ENCODE data around the gene MVK.
"Not testable (repeated sequence)": the region's sequence is repeated elsewhere in the genome, so short reads cannot be mapped to it uniquely, and the experiment has no call there.

Gene MVK

DNA sequence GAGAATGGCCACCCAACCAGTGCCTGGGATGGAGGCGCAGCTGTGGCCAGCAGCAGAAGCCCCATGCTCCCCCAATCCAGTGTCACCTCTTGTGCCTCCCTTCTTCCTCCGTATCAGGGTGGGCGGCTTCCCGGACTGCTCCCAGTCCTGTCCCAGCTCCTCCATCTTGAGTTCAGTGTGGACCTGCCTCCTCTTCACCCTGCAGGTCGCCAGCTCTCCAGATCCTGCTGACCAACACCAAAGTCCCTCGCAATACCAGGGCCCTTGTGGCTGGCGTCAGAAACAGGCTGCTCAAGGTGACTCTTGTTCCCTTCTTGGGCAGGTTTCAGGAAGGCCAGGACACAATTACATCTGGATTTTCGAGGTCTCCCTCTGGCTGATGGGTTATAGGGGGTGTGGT is 17.0 kb downstream of the MVK start:
- no peak for DNase-seq (ENCODE audit: low spot score)

DNA sequence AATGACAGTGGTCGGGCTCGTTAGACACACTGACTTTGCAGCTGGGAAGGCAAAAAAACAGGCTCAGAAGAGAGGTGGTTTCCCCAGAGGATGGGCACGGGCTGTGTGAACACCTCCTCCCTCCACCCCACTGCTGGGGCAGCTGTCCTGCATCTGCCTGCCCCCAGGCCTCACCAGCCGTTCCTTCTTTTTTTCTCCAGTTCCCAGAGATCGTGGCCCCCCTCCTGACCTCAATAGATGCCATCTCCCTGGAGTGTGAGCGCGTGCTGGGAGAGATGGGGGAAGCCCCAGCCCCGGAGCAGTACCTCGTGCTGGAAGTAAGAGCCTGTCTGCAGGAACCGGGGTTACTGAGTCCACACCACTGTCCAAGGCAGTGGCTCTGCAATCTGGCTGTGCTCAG is 17.4 kb downstream of the MVK start:
- no peak for DNase-seq (ENCODE audit: low spot score)

DNA sequence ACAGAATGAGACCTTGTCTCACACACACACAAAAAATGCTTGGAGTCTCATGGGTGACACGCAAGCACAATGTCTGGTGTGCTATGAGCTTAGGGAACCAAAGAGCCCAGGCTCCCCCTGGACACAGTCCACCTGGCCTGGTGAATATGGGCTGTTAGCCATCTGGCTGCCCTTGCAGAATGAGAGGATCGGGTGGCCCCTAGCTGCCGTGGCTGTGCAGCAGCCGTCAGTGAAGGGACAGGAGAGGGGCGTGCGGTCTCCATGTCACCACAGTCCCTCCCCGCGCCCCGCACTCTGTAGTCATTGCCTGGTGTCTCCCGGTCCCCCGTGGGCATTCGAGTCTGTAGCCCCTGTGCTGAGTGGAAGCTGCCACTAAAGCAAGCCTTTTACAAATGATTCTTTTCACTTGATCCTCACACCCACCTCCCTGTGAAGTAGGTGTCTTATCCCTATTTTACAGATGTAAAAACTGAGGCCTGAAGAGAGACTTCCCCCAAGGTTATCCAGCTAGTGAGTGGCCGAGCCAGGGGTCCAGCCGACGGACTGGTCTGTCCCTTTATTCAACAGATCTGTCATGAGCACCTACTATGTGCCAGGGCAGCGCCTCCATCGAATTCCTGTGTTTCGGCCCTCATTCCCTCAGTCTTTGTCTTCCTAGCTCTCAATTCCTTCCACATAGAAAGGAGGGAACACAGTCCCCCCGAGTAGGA is 18.8 kb downstream of the MVK start:
- no peak for DNase-seq (ENCODE audit: low spot score)

GRCh38 chr12:109592905-109593272 is 19.3 kb downstream of the MVK start:
- DNase-seq (ENCODE audit: low spot score) = no peak

DNA sequence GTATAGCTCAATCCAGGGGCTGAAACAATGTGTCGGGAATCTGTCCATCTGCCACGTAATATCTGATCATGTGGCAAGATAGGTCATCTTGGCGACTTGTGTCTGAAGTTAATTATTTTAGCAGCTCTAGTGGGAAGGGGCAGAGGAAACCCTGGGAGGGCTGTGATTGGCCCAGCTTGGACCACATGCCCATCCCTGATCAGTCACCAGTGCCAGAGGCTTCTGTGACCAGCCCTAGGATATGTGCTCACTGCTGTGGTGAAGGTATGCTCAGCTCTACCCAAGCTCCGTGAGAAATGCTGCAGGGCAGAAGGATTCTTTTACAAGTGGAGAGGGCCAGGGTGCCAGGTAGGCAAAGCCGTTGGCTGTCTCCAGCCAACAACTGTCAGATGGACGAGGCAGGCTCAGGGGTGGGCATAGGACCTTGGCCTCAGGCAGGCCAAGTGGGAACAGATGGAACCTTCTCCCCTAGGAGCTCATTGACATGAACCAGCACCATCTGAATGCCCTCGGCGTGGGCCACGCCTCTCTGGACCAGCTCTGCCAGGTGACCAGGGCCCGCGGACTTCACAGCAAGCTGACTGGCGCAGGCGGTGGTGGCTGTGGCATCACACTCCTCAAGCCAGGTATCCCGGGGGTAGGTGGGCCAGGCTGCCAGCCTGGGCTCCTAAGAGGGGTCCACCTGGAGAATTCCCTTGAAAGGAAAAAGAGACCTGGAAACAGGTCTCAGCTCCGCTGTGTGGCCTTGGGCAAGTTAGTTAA is 21.1 kb downstream of the MVK start:
- no peak for DNase-seq (ENCODE audit: low spot score)

GRCh38 chr12:109595321-109595902 is 21.8 kb downstream of the MVK start:
- DNase-seq (ENCODE audit: low spot score) = no peak

DNA sequence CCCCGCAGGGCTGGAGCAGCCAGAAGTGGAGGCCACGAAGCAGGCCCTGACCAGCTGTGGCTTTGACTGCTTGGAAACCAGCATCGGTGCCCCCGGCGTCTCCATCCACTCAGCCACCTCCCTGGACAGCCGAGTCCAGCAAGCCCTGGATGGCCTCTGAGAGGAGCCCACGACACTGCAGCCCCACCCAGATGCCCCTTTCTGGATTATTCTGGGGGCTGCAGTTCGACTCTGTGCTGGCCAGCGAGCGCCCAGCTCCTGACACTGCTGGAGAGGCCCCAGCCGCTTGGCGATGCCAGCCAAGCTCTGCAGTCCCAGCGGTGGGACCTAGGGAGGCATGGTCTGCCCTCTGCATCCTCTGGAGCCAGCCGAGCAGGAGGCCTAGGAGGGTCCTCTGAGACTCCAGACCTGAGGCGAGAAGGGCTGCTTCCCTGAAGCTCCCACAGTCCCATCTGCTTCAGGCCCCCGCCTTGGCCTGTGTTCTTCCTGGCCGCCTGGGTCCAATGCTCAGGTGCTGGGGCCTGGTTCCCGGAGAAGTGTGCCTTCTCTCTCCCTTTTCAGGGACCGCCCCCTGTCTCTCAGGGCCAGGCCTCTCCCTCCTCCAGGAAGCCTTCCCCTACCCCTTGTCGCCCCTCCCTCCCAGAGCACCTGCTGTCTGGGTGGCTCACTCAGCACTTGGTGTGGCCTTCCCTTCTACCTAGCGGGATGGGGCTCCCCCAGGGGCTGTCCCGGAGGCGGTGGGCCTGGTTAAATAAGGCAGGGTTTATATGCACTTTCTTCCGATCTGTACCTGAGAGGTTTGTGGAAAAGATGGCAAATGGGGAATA is 23.0 kb downstream of the MVK start:
- DNase-seq (ENCODE audit: low spot score) = no peak

GRCh38 chr12:109597414-109597794 is 23.8 kb downstream of the MVK start:
- no peak for DNase-seq (ENCODE audit: low spot score)

GRCh38 chr12:109597795-109598427 is 24.3 kb downstream of the MVK start:
- peak; percentile 97 for DNase-seq (ENCODE audit: low spot score)

DNA sequence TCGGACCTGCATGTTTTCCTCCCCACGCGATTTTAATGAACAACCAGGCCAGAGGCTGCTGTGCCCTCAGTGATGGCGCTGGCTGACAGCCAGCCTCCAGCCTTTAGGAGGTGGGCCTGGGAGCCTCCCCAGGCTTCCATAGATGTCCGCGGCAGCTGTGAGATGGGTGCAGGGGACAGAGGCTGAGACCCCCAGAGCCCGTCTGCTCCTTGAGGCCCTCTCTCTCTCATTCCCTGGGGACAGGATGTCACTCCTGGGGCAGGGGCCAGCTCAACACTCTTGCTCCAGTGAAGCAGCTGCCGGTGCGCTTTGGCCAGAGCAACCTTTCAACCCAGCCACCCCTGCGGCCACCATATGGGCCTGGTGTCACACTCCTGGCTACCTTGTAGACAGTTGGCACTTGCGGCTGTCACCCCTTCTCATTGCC is 24.8 kb downstream of the MVK start:
- no peak for DNase-seq (ENCODE audit: low spot score)

DNA sequence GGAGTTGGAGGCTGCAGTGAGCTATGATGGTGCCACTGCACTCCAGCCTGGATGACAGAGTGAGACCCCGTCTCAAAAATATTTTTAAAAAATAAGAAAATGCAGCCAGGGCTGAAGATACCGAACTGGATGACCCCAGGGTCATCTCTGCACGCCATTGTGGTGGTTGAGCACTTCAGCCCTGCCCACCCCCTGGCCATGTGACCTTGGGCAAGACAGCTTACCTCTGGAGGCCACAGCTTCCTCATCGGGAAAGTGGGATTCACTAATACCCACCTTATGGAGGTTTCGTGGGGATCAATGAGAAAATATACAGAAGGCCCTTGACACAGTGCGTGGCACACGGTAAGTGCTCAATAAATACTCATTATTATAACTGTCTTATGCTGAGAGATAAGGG is 25.5 kb downstream of the MVK start:
- no peak for DNase-seq (ENCODE audit: low spot score)

GRCh38 chr12:109600481-109600880 is 26.9 kb downstream of the MVK start:
- DNase-seq (ENCODE audit: low spot score) = no peak

- no peak for DNase-seq (ENCODE audit: low spot score)
Observed at GRCh38 chr12:109600995-109601394, 27.4 kb downstream of the MVK start.

- DNase-seq (ENCODE audit: low spot score) = no peak
Observed at GRCh38 chr12:109601557-109601956, 28.0 kb downstream of the MVK start.

DNA sequence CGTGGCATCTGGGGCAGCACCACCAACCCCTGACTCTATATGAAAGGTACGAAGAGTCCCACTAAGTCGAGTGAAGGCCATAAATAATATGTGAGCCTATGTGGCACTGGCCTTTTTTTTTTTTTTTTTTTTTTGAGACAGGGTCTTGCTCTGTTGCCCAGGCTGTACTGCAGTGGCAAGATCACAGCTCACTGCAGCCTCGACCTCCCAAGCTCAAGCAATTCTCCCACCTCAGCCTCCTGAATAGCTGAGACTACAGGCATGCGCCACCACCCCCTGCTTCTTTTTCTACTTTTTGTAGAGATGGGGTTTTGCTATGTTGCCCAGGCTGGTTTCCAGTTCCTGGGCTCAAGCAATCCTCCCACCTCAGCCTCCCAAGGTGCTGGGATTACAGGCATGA is 28.5 kb downstream of the MVK start:
- DNase-seq (ENCODE audit: low spot score) = not testable (repeated sequence)

GRCh38 chr12:109604132-109604585 is 30.6 kb downstream of the MVK start:
- DNase-seq (ENCODE audit: low spot score) = no peak

DNA sequence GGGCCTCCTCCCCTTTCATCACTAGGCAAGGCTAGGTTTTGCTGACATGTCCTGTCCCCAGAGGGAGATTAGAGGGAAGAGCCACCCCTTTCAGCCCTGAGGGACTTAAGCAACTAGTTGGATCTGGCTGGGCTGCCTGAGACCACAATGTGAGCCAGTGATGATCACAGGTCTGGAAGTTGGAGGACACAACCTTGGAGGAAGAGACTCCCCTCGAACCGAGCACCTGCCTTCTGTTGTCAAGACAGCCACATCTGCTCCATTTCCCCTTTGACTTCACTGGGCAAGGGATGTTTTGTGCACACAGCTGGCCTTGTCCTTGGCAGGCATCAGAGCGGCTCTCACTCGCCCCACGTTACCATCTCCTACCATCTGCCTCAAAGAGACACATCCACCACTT is 31.4 kb downstream of the MVK start:
- DNase-seq (ENCODE audit: low spot score) = no peak

- DNase-seq (ENCODE audit: low spot score) = no peak
Observed at GRCh38 chr12:109605599-109606228, 32.1 kb downstream of the MVK start.

- DNase-seq (ENCODE audit: low spot score) = peak; percentile 75
Observed at GRCh38 chr12:109606320-109607028, 32.9 kb downstream of the MVK start.

DNA sequence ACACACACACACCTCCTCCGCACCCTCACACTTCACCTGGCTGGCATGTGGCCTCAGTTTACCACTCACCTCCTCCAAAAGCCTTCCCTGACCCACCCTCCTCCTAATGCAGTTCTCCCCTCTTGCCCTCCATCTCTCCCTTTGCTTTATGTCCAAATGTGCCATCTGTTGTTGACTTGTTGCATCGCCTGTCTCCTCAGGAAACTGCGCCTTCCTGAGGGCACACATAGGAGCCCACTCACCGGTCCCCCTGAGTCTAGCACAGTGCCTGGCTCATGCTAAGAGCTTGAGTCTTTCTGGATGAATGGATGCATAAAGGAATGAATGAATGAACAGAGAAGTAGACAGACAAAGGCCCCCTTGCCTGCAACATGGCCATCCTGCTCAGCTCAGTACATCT is 34.0 kb downstream of the MVK start:
- no peak for DNase-seq (ENCODE audit: low spot score)

DNA sequence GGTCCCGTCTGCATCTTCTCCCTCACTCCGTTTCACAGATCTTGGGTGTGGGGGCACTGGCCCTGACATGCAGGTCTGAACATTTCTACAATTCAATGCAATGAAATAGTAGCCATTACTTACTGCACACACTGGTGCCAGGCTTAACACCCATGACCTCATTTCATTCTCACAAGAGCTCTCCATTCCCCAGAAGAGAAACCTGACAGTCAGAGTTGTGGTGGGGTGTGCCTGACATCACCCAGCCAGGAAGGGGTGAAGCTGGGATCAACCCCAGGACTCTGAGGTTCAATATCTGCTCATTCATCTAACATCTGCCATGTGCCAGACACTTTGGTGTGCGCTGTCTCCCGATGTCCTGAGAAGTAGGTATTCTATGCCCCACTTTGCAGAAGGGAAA is 34.7 kb downstream of the MVK start:
- DNase-seq (ENCODE audit: low spot score) = no peak

All from iPS-NIHi11 (cell line).